GM04504 (cell line): ENCODE data around the gene SCAF11.
"Not testable (repeated sequence)": the region's sequence is repeated elsewhere in the genome, so short reads cannot be mapped to it uniquely, and the experiment has no call there.

Experiments
- DNase-seq: peaks from one replicate; pipeline ENCODE4 v3.0.0-alpha.2; 2012; ENCODE audit warnings: low read depth

SCAF11 gene, protein sequence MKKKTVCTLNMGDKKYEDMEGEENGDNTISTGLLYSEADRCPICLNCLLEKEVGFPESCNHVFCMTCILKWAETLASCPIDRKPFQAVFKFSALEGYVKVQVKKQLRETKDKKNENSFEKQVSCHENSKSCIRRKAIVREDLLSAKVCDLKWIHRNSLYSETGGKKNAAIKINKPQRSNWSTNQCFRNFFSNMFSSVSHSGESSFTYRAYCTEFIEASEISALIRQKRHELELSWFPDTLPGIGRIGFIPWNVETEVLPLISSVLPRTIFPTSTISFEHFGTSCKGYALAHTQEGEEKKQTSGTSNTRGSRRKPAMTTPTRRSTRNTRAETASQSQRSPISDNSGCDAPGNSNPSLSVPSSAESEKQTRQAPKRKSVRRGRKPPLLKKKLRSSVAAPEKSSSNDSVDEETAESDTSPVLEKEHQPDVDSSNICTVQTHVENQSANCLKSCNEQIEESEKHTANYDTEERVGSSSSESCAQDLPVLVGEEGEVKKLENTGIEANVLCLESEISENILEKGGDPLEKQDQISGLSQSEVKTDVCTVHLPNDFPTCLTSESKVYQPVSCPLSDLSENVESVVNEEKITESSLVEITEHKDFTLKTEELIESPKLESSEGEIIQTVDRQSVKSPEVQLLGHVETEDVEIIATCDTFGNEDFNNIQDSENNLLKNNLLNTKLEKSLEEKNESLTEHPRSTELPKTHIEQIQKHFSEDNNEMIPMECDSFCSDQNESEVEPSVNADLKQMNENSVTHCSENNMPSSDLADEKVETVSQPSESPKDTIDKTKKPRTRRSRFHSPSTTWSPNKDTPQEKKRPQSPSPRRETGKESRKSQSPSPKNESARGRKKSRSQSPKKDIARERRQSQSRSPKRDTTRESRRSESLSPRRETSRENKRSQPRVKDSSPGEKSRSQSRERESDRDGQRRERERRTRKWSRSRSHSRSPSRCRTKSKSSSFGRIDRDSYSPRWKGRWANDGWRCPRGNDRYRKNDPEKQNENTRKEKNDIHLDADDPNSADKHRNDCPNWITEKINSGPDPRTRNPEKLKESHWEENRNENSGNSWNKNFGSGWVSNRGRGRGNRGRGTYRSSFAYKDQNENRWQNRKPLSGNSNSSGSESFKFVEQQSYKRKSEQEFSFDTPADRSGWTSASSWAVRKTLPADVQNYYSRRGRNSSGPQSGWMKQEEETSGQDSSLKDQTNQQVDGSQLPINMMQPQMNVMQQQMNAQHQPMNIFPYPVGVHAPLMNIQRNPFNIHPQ (N-terminal part only)

GRCh38 chr12:45990468-45991283, at the start of gene SCAF11:
TSS of gene SCAF11 (minus strand) at chr12:45990574. CDS start at chr12:45964167, 26,407 bp downstream.
- DNase-seq, result peak; percentile 100

DNA sequence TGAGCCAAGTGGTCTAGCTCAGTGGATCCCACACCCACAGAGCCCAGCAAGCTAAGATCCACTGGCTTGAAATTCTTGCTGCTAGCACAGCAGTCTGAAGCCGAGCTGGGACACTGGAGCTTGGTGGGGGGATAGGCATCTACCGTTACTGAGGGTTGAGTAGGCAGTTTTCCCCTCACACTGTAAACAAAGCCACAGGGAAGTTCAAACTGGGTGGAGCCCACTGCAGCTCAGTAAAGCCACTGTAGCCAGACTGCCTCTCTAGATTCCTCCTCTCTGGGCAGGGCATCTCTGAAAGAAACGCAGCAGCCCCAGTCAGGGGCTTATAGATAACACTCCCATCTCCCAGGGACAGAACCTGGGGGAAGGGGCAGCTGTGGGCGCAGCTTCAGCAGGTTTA, 46.7 kb upstream of the SCAF11 start:
- not testable (repeated sequence) for DNase-seq

DNA sequence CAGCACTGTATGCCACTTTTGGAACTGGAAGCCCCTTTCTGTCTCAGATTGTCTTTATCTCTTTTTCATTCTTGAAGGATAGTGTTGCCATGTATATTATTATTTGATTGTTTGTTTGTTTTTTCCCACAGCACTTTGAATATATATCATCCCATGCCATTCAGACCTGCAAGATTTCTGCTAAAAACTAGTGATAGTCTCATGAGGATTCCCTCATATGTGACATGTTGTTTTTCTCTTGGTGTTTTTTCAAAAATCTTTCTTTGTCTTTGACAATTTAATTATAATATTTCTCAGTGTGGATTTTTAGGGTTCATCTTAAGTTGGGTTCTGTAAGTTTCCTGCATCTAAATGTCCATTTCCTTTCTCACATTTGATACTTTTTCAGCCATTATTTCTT, 36.8 kb upstream of the SCAF11 start:
- DNase-seq, result no peak

GRCh38 chr12:46024099-46024498, 33.7 kb upstream of the SCAF11 start:
- DNase-seq, result no peak

GRCh38 chr12:46020768-46021167, 30.4 kb upstream of the SCAF11 start:
- DNase-seq, result no peak

DNA sequence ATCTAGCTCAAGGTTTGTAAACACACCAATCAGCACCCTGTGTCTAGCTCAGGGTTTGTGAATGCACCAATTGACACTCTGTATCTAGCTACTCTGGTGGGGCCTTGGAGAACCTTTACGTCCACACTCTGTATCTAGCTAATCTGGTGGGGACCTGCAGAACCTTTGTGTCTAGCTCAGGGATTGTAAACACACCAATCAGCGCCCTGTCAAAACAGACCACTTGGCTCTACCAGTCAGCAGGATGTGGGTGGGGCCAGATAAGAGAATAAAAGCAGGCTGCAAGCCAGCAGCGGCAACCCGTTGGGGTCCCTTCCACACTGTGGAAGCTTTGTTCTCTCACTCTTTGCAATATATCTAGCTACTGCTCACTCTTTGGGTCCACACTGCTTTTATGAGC, 28.3 kb upstream of the SCAF11 start:
- DNase-seq, result not testable (repeated sequence)

DNA sequence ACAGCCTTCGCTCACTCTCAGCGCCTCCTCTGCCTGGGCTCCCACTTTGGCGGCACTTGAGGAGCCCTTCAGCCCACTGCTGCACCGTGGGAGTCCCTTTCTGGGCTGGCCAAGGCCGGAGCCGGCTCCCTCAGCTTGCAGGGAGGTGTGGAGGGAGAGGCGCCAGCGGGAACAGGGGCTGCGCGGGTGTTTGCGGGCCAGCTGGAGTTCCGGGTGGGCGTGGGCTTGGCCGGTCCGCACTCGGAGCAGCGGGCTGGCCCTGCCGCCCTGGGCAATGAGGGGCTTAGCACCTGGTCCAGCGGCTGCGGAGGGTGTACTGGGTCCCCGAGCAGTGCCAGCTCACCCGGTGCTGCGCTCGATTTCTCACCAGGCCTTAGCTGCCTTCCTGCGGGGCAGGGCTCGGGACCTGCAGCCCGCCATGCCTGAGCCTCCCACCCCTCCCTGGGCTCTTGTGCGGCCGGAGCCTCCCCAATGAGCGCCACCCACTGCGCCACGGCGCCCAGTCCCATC, 27.5 kb upstream of the SCAF11 start:
- not testable (repeated sequence) for DNase-seq

GRCh38 chr12:46005823-46006222, 15.4 kb upstream of the SCAF11 start:
- DNase-seq, result no peak

GRCh38 chr12:46005151-46005797, 14.9 kb upstream of the SCAF11 start:
- DNase-seq, result no peak

GRCh38 chr12:46004715-46005114, 14.3 kb upstream of the SCAF11 start:
- DNase-seq, result no peak

DNA sequence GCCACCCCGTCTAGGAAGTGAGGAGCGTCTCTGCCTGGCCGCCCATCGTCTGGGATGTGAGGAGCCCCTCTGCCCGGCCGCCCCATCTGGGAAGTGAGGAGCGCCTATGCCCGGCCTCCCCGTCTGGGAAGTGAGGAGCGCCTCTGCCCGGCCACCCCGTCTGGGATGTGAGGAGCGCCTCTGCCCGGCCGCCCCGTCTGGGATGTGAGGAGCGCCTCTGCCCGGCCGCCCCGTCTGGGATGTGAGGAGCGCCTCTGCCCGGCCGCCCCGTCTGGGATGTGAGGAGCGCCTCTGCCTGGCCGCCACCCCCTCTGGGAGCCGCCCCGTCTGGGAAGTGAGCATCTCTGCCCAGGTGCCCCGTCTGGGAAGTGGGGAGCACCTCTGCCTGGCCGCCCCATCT, 9.7 kb upstream of the SCAF11 start:
- DNase-seq, result not testable (repeated sequence)

DNA sequence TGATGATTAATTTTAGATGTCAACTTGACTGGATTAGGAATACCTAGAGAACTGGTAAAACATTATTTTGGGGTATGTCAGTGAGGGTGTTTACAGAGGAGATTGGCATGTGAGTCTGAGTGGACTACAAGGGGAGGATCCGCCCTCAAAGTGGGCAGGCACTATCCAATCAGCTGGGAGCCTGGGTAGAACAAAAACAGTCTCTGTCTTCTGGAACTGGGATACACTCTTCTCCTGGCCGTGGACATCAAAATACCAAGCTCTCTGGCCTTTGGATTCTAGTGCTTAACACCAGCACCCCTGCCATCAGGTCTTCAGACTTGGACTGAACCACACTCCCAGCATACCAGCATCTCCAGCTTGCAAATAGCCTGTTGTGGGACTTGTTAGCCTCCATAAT, 4.4 kb upstream of the SCAF11 start:
- DNase-seq, result no peak

DNA sequence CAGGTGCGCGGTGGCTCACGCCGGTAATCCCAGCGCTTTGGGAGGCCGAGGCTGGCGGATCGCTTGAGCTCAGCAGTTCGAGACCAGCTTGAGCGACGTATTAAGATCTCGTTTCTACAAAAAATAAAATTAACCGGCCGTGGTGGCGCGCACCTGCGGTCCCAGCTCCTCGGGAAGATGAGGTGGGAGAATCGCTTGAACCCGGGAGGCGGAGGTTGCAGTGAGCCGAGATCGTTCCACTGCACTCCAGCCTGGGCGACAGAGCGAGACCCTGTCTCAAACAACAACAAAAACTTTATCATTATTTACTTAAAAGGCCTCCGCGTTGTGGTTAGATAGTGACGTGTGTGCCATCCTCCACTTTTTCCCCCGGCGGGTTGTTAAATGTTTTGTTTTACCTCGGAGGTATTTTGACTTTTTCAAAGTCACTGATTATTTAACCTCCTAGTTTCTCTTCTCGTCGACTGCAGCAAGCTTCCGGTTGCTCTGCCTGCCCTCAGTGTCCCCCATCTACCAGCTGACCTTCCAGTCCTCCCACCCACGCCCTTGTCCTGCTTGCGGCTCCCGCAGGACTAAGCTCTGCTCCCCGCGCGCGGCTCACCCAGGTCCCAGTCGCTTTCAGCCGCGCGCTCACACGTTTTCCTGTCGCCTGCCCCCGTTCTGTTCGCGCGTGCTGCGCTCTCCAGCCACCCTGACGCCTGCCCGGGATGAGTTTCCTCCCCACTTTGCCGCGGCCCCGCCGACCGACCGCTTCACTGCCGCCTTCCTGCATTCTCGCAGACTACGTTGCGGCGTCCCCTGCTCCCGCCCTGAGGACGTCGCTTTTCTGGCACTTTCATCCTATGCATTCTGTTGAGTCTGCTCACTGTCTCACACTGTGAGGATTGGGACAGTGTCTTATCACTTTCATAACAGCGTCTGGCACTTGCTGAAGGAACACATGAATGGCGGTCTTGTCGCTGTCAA, 1.2 kb upstream of the SCAF11 start:
- peak; percentile 30 for DNase-seq

DNA sequence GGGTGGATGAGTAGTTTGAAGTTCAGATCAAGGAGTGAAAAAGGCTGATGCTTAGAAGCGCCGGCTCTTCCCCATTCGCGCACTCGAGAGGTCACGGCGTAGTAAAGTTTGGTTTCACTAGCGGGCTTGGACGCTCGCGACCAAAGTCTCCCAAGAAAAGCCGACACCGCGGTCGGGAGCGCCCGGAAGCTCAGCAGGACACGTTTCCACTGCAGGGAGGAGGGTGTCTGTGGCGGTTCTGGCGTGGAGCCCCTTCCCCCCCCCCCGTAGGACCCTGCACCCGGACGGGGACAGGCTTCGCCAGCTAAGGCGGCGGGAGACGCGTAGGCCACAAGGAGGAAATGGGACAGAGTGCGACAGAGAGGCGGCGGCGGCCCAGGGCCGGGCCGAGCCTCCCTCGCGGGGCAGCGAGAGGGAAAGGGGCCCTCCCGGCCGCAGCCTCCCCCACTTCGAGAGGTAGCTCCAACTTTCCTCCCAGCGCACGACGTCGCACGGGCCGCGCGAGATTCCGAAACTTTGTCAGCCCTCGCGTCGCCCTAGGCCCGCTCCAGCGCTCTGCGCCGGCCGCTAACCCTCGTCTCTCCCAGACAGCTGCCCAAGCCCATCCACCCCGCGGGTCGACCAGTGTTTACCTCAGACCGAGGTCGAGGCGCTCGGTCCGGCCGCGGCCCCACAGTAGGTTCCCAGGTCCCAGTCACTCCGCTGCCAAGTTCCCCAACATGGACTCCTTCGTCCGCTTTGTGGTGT, 480 bp downstream of the SCAF11 start:
- DNase-seq, result no peak

DNA sequence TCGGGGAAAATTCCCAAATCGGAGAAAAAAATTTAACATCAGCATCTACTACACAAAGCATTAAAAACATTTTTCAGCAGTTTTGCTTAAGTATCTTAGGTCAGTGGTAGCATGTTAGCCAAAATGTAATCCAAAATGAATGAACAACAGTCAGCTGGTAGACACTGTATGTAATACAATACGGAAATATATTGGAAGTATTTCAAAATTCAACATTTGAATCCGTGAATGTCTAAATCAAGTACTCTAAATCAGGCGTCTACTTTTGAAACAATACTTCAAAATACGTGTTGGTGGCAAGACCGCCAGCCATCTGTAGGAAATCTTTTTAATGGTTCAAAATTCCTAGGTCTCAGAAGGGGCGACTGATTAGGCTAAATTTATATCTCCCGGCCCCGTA, 1.1 kb downstream of the SCAF11 start:
- DNase-seq, result no peak

DNA sequence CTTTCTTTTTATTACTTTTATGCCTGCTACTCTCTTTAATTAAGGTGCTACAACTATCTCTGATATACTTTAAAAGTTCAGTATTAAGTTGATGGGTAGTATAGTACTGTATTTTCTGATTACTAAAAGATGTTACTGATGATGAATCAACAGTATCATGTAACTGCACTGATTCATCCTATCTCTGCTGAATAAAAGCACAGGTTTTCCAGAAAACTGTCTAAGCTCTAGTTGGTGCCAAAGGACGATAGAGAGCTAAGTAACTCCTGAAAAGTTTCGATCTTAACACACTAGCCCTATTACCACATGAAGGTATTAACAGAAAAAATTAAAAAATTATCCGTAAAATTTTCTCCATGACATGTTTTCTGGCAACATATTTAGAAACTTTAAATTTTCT, 2.1 kb downstream of the SCAF11 start:
- no peak for DNase-seq

DNA sequence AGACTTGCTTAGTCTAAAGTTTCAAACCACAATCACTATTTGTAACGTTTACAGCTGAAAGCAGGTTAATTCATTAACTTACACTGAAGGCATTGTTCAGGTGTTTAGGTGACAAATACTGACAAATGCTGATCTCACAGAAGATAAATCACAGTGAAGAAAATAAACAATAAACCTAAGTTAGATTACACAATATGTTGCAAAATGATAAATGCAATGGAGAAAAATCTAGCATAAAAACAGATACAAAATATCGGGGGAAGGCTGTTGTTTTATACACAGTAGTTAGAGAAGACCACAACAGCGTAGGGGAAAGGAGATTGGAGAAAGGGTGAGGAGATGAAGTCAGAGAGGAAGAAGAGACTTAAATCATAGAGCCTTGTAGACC, 3.0 kb downstream of the SCAF11 start:
- DNase-seq, result no peak

DNA sequence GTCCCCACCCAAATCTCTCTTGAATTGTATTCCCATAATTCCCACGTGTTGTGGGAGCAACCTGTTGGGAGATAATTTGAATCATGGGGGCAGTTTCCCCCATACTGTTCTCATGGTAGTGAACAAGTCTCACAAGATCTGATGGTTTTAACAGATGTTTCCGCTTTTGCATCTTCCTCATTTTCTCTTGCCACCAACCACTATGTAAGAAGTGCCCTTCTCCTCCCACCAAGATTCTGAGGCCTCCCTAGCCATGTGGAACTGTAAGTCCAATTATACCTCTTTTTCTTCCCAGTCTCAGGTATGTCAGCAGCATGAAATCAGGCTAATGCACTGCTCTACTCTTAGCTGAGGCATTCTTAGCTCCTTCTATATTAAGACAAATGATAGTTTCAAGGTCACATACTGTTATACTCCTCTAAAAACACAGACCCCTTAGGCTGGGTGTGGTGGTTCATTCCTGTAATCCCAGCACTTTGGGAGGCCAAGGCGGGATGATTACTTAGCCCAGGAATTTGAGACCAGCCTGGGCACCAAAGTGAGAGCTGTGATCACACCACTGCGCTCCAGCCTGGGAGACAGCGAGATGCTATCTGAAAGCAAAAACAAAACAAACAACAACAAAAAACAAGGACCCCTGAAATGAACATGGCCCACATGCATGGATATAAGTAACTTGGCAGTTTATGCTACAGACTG, 3.6 kb downstream of the SCAF11 start:
- DNase-seq, result no peak
